ENCODE results near the gene ZNF587.

The ZNF587 gene

DNA sequence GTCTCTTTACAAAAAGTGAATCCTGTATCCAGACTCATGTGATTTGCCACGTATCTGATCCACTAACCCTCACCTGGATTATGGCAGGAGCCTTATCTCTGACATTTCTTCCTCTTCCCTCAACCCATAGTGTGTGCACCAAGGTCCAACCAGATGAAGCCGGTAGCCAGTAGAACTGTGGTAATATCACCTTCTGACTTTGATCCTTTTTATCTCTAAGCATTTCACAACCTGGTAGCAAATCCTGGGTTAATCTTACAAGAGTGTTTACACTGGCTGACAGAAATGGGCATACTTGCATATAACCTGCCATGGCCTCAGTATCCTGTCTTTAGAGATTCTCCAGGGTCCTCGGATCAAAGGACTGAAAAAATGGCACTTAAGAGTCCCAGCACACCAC is 64.9 kb downstream of the ZNF587 start:
- TF ChIP-seq, protein P1, sequence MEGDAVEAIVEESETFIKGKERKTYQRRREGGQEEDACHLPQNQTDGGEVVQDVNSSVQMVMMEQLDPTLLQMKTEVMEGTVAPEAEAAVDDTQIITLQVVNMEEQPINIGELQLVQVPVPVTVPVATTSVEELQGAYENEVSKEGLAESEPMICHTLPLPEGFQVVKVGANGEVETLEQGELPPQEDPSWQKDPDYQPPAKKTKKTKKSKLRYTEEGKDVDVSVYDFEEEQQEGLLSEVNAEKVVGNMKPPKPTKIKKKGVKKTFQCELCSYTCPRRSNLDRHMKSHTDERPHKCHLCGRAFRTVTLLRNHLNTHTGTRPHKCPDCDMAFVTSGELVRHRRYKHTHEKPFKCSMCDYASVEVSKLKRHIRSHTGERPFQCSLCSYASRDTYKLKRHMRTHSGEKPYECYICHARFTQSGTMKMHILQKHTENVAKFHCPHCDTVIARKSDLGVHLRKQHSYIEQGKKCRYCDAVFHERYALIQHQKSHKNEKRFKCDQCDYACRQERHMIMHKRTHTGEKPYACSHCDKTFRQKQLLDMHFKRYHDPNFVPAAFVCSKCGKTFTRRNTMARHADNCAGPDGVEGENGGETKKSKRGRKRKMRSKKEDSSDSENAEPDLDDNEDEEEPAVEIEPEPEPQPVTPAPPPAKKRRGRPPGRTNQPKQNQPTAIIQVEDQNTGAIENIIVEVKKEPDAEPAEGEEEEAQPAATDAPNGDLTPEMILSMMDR (conservative IDR thresholded peaks at IDR 0.05; ENCODE audit: control insufficient read depth, insufficient read depth, low read depth, low read length) = no peak
- DNase-seq (ENCODE audit: low read depth) = no peak
- H3K4me3 ChIP-seq (ENCODE audit: control insufficient read depth, low read depth, low read length) = no peak overlapping the region
